Measurements from ENCODE around the gene LEFTY2. TPM values are rescaled to one million over a fixed set of nuclear protein-coding genes. Genes with fewer than 3 reads are reported as not detected.
A peak's percentile ranks its signal among the peaks of the same experiment; 100 is the strongest.

LEFTY2 gene
- total RNA-seq, 2 donors from 2014 or later, result not detected

GRCh38 chr1:225928186-225929175 is 12.5 kb downstream of the LEFTY2 start:
- Mint-ChIP-seq H3K36me3 (ENCODE audit: low read depth) (peaks cover 6% of the 10 kb centered on the region), H3K27ac (peak overlapping the region; percentile 81), H3K4me3 (peak overlapping the region; percentile 52), H3K27me3 (no peaks in the 10 kb centered on the region), H3K4me1 (peaks cover 6% of the 10 kb centered on the region), H3K9me3 (no peaks in the 10 kb centered on the region)
- no peak for ATAC-seq (replicated peaks)

- Mint-ChIP-seq H3K9me3 (no peaks in the 10 kb centered on the region), H3K4me1 (peaks cover 6% of the 10 kb centered on the region), H3K4me3 (no peak overlapping the region), H3K36me3 (ENCODE audit: low read depth) (peaks cover 13% of the 10 kb centered on the region), H3K27me3 (no peaks in the 10 kb centered on the region), H3K27ac (peak overlapping the region; percentile 15)
- ATAC-seq (replicated peaks), result no peak
These were observed 14.4 kb downstream of the LEFTY2 start for GRCh38 chr1:225926551-225927113.

DNA sequence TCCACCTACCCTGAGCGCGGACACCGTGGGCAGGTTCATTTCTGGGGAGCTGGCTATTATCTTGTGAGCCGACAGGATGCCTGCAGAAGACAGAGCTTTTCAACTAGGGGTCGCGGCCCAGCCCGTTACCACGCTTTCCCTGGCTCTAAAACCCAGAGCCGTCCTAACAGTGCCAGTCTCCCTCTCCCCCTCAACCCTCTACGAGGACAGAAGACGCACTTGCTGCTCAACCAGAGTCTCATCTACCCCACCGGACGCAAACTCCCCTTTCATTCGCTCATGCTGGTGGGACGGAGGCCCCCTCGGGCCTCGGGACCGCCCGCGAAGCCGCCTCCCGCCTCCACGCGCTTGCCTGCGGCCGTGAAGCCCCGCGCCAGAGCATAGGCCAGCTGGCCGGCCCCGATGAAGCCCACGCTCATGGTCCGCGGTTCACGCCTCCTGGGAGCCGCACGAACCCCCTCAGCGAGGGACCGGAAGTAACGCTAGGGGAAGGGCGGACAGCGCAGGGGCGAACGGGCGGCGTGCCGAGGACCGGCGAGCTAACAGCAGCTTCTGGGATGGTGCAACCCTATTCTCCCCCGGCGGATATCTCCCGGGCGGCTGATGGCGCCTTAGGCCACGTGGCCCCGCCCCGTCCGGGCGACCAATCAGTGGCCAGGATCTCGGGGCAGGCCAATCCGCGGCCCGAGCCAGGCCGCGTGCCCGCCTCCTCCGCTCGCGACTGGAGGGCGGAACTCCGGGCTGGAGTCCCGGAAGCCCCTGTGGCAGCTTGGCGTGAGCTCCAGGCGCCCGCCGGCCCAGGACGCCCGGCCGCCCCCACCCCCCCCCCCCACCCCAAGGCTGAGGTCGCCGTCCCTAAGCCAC is 17.1 kb downstream of the LEFTY2 start, which contains the start of gene PYCR2:
PYCR2 (minus strand) TSS at position 559 of the 864 bp plus-strand sequence; CDS start at position 419, 140 bp downstream.
- peaks cover 39% of the 10 kb centered on the region for H3K36me3 Mint-ChIP-seq (ENCODE audit: low read depth)
- peak; percentile 99 for ATAC-seq (replicated peaks)
- H3K4me3 Mint-ChIP-seq, result peak within 1 kb of the TSS; percentile 89
- no peaks in the 10 kb centered on the region for H3K27me3 Mint-ChIP-seq
- peaks cover 13% of the 10 kb centered on the region for H3K4me1 Mint-ChIP-seq
- H3K9me3 Mint-ChIP-seq, result no peaks in the 10 kb centered on the region
- peak within 1 kb of the TSS; percentile 89 for H3K27ac Mint-ChIP-seq

DNA sequence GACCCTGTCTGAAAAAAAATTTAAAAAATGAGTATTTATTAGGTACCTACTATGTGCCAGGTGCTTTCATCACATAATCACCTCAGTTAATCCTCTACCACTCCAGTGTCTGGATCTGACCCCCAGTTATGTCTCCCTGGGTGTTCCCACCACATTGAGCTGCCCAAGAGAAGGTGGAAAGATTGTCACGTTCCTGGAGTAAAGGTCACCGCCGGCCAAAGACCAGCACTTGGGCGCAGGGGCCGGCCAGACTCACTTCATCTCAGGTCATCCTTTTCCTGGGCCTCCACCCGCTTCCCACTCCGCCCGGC is 17.7 kb downstream of the LEFTY2 start:
- H3K4me3 Mint-ChIP-seq, result peak overlapping the region; percentile 89
- no peaks in the 10 kb centered on the region for H3K27me3 Mint-ChIP-seq
- H3K36me3 Mint-ChIP-seq (ENCODE audit: low read depth), result peaks cover 45% of the 10 kb centered on the region
- peak overlapping the region; percentile 89 for H3K27ac Mint-ChIP-seq
- H3K9me3 Mint-ChIP-seq, result no peaks in the 10 kb centered on the region
- peaks cover 10% of the 10 kb centered on the region for H3K4me1 Mint-ChIP-seq
- no peak for ATAC-seq (replicated peaks)

- no peak overlapping the region for H3K27ac Mint-ChIP-seq
- no peaks in the 10 kb centered on the region for H3K27me3 Mint-ChIP-seq
- ATAC-seq (replicated peaks), result no peak
- H3K36me3 Mint-ChIP-seq (ENCODE audit: low read depth), result peaks cover 58% of the 10 kb centered on the region
- peak overlapping the region; percentile 89 for H3K4me3 Mint-ChIP-seq
- H3K9me3 Mint-ChIP-seq, result no peaks in the 10 kb centered on the region
- peaks cover 7% of the 10 kb centered on the region for H3K4me1 Mint-ChIP-seq
These were observed 19.0 kb downstream of the LEFTY2 start for GRCh38 chr1:225921734-225922709.

GRCh38 chr1:225919906-225920305 is 21.1 kb downstream of the LEFTY2 start:
- peak overlapping the region; percentile 53 for H3K4me3 Mint-ChIP-seq
- H3K36me3 Mint-ChIP-seq (ENCODE audit: low read depth), result peaks cover 69% of the 10 kb centered on the region
- ATAC-seq (replicated peaks), result peak; percentile 4
- no peaks in the 10 kb centered on the region for H3K27me3 Mint-ChIP-seq
- H3K4me1 Mint-ChIP-seq, result peaks cover 7% of the 10 kb centered on the region
- H3K9me3 Mint-ChIP-seq, result no peaks in the 10 kb centered on the region
- peak overlapping the region; percentile 78 for H3K27ac Mint-ChIP-seq

DNA sequence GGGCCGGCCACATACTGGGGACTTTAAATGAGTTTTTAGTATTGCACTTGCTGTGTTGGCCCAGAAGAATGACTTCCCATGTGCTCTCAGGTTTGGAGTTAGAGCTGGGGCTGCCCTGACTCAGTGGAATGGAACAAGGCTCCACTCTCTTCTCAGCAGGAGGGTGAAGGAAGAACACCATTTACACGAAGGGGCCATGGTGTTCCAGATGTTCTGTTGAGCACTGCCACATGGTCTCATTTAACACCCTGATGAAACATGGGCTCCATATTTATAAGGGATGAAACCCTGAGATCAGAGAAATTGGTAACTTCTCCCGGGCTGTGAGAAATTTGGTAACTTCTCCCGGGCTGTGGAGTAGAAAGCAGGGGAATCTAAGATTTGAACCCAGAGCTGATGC is 22.7 kb downstream of the LEFTY2 start:
- H3K27me3 Mint-ChIP-seq, result no peaks in the 10 kb centered on the region
- H3K4me1 Mint-ChIP-seq, result peaks cover 7% of the 10 kb centered on the region
- H3K36me3 Mint-ChIP-seq (ENCODE audit: low read depth), result peaks cover 66% of the 10 kb centered on the region
- H3K27ac Mint-ChIP-seq, result no peak overlapping the region
- ATAC-seq (replicated peaks), result no peak
- H3K9me3 Mint-ChIP-seq, result no peaks in the 10 kb centered on the region
- no peak overlapping the region for H3K4me3 Mint-ChIP-seq

GRCh38 chr1:225917536-225917935 is 23.5 kb downstream of the LEFTY2 start:
- Mint-ChIP-seq H3K36me3 (ENCODE audit: low read depth) (peaks cover 61% of the 10 kb centered on the region), H3K27ac (peak overlapping the region; percentile 37), H3K4me1 (peaks cover 7% of the 10 kb centered on the region), H3K4me3 (no peak overlapping the region), H3K9me3 (no peaks in the 10 kb centered on the region), H3K27me3 (no peaks in the 10 kb centered on the region)
- no peak for ATAC-seq (replicated peaks)

- peaks cover 7% of the 10 kb centered on the region for H3K4me1 Mint-ChIP-seq
- no peak overlapping the region for H3K4me3 Mint-ChIP-seq
- peaks cover 58% of the 10 kb centered on the region for H3K36me3 Mint-ChIP-seq (ENCODE audit: low read depth)
- H3K9me3 Mint-ChIP-seq, result no peaks in the 10 kb centered on the region
- peak overlapping the region; percentile 37 for H3K27ac Mint-ChIP-seq
- ATAC-seq (replicated peaks), result no peak
- H3K27me3 Mint-ChIP-seq, result no peaks in the 10 kb centered on the region
These were observed 23.9 kb downstream of the LEFTY2 start for GRCh38 chr1:225917101-225917500.

- Mint-ChIP-seq H3K36me3 (ENCODE audit: low read depth) (peaks cover 49% of the 10 kb centered on the region), H3K27ac (no peak overlapping the region), H3K9me3 (no peaks in the 10 kb centered on the region), H3K4me1 (peaks cover 7% of the 10 kb centered on the region), H3K4me3 (no peak overlapping the region), H3K27me3 (no peaks in the 10 kb centered on the region)
- no peak for ATAC-seq (replicated peaks)
These were observed 25.5 kb downstream of the LEFTY2 start for GRCh38 chr1:225915538-225915991.

- H3K4me3 Mint-ChIP-seq, result no peak overlapping the region
- no peak for ATAC-seq (replicated peaks)
- H3K4me1 Mint-ChIP-seq, result peaks cover 5% of the 10 kb centered on the region
- H3K27ac Mint-ChIP-seq, result peak overlapping the region; percentile 48
- H3K27me3 Mint-ChIP-seq, result no peaks in the 10 kb centered on the region
- no peaks in the 10 kb centered on the region for H3K9me3 Mint-ChIP-seq
- H3K36me3 Mint-ChIP-seq (ENCODE audit: low read depth), result peaks cover 43% of the 10 kb centered on the region
These were observed 26.1 kb downstream of the LEFTY2 start for GRCh38 chr1:225914947-225915346.

GRCh38 chr1:225914391-225914790 is 26.6 kb downstream of the LEFTY2 start:
- Mint-ChIP-seq H3K4me1 (peaks cover 6% of the 10 kb centered on the region), H3K4me3 (no peak overlapping the region), H3K27me3 (no peaks in the 10 kb centered on the region), H3K36me3 (ENCODE audit: low read depth) (peaks cover 38% of the 10 kb centered on the region), H3K9me3 (no peaks in the 10 kb centered on the region), H3K27ac (no peak overlapping the region)
- no peak for ATAC-seq (replicated peaks)

All from activated T-helper 17 cell treated with anti-CD3 and anti-CD28 coated beads, Interleukin-2, amount 50 U/mL, for 72 hours (primary cell).